Keratinocyte (primary cell): ENCODE data around the gene RNF151. TPM values are rescaled to one million over a fixed set of nuclear protein-coding genes. Genes with fewer than 3 reads are reported as not detected.

Source experiments
- DNase-seq: peaks from one replicate; pipeline ENCODE4 v3.0.0-alpha.2; 2011; ENCODE audit warnings: low read depth, missing footprints, low spot score
- FAIRE-seq: peaks from 2 replicates; lab custom pipeline; 2011; peaks lifted over from hg19 to GRCh38; lab: Jason Lieb, UNC
- H2AFZ ChIP-seq: 2 replicates; pipeline ENCODE4 v1.6.0; 2012; ENCODE audit warnings: low read length, control low read depth, inconsistent platforms; ENCODE audit not compliant: control insufficient read depth
- H3K27ac ChIP-seq: 2 replicates; pipeline ENCODE4 v1.5.1; 2011; ENCODE audit warnings: low read length; ENCODE audit not compliant: control insufficient read depth, insufficient read depth
- H3K27me3 ChIP-seq: 3 replicates; pipeline ENCODE4 v1.6.0; 2011; ENCODE audit warnings: low read length; ENCODE audit not compliant: control insufficient read depth, insufficient read depth; ENCODE audit errors: extremely low read depth
- H3K36me3 ChIP-seq, 2 experiments: 2 replicates in 1 of 2; 3 replicates in 1 of 2; pipeline ENCODE4 v1.5.1; 2011; ENCODE audit warnings: low read length in 2 of 2, mild to moderate bottlenecking in 1 of 2; ENCODE audit not compliant: control insufficient read depth in 2 of 2, insufficient read depth in 2 of 2; ENCODE audit errors: extremely low read depth in 1 of 2
- H3K4me1 ChIP-seq: 3 replicates; pipeline ENCODE4 v1.5.1; 2011; ENCODE audit warnings: low read length; ENCODE audit not compliant: control insufficient read depth, insufficient read depth; ENCODE audit errors: extremely low read depth
- H3K4me2 ChIP-seq: 3 replicates; pipeline ENCODE4 v1.6.0; 2011; ENCODE audit warnings: low read depth, low read length; ENCODE audit not compliant: control insufficient read depth, insufficient read depth; ENCODE audit errors: extremely low read depth
- H3K4me3 ChIP-seq, 3 experiments: fragments of 200-600 bp in 1 of 3; sonication (generic) in 1 of 3; 2 replicates in 2 of 3; 3 replicates in 1 of 3; pipeline ENCODE4 v1.5.1; 2011 to 2016; ENCODE audit warnings: low read length in 3 of 3, mild to moderate bottlenecking in 3 of 3, control low read depth in 2 of 3, inconsistent platforms in 1 of 3, low read depth in 1 of 3, mixed read lengths in 1 of 3, mixed run types in 1 of 3, moderate library complexity in 1 of 3; ENCODE audit not compliant: control insufficient read depth in 2 of 3, insufficient read depth in 2 of 3; ENCODE audit errors: extremely low read depth in 1 of 3
- H3K79me2 ChIP-seq: 2 replicates; pipeline ENCODE4 v1.6.0; 2012; ENCODE audit warnings: low read length; ENCODE audit not compliant: control insufficient read depth, insufficient read depth
- H3K9ac ChIP-seq: 3 replicates; pipeline ENCODE4 v1.6.0; 2011; ENCODE audit warnings: low read length; ENCODE audit not compliant: control insufficient read depth, insufficient read depth; ENCODE audit errors: extremely low read depth
- H3K9me1 ChIP-seq: 3 replicates; pipeline ENCODE4 v1.6.0; 2011; ENCODE audit warnings: low read length; ENCODE audit not compliant: control insufficient read depth, insufficient read depth; ENCODE audit errors: extremely low read depth
- H3K9me3 ChIP-seq: 2 replicates; pipeline ENCODE4 v1.5.1; 2012; ENCODE audit warnings: low read depth, low read length; ENCODE audit not compliant: control insufficient read depth
- H4K20me1 ChIP-seq: 3 replicates; pipeline ENCODE4 v1.6.0; 2011; ENCODE audit warnings: low read length; ENCODE audit not compliant: control insufficient read depth, insufficient read depth; ENCODE audit errors: extremely low read depth
- EZH2 ChIP-seq: IDR thresholded peaks from one replicate; pipeline ENCODE4 v1.6.1; 2012; ENCODE audit warnings: inconsistent platforms, mild to moderate bottlenecking, low read length, moderate library complexity
- dilution Hi-C: fragments of 300-500 bp; cut with MboI; formaldehyde crosslinking; loops from one replicate; pipeline ENCODE4 v1.7.0; 2020; ENCODE audit warnings: low sequenced_read_pairs; ENCODE audit not compliant: extremely low pct_ligation_motif_present
- polyA plus RNA-seq, 5 experiments: library from polyadenylated mRNA; depleted of rRNA in 3 of 5; stranded (reverse) in 3 of 5; stranded (forward) in 1 of 5; unstranded in 1 of 5; fragments of >200 nt; gene quantifications; 1 replicate in 1 of 5; 2 replicates in 3 of 5; 3 replicates in 1 of 5; pipeline versions ENCODE4 v1.2.1 to v1.2.3, GENCODE V29; 2011 to 2012; ENCODE audit warnings: missing spikeins in 2 of 5, low read depth in 1 of 5, low replicate concordance in 1 of 5
- TF ChIP-seq, protein P1 (sequence below), 3 experiments: IDR thresholded peaks in 1 of 3; conservative IDR thresholded peaks in 1 of 3; optimal IDR thresholded peaks in 1 of 3; 2 replicates in 2 of 3; 3 replicates in 1 of 3; pipeline versions ENCODE3 to v1.5.1; 2011; ENCODE audit warnings: low read length in 3 of 3, mild to moderate bottlenecking in 3 of 3, moderate library complexity in 2 of 3, control low read depth in 1 of 3, inconsistent platforms in 1 of 3; ENCODE audit not compliant: insufficient read depth in 2 of 3; ENCODE audit errors: extremely low read depth in 1 of 3

The RNF151 gene
- polyA plus RNA-seq, 1 donor (not counting 4 experiments of a cell fraction or from before 2014, with no cell fraction given): not detected

DNA sequence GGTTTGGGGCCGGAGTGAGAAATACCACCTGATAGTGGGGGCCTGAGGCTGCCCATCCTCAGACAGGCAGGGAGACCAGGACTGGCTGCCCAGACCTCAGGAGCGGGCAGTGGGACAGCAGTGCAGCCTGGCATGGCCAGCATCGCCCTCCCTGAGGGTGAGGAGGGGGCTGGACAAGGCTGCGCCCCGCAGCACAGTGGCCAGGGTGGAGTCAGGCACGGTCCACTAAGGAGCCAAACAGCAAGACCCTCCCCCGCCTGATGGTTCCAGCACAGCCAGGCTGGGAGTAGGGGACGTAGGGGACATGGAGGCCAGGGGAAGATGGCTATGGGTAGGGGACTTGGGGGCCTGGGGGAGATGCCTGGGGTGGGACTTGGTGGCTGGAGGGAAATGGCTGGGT lies 39.7 kb downstream of the RNF151 start:
- H3K4me1 ChIP-seq: peaks cover 36% of the 10 kb centered on the region
- no peak overlapping the region for H3K4me2 ChIP-seq
- dilution Hi-C loops: no loop called here
- H3K9me1 ChIP-seq: peaks cover 2% of the 10 kb centered on the region
- no peak overlapping the region for H3K27ac ChIP-seq
- peak overlapping the region in 1 of 3 experiments; percentile 20 for H3K4me3 ChIP-seq
- no peak overlapping the region for H2AFZ ChIP-seq
- H3K9ac ChIP-seq: no peak overlapping the region
- no peak for FAIRE-seq
- peaks cover 16 to 61% of the 10 kb centered on the region in 2 experiments for H3K36me3 ChIP-seq
- DNase-seq: no peak
- TF ChIP-seq, protein P1, sequence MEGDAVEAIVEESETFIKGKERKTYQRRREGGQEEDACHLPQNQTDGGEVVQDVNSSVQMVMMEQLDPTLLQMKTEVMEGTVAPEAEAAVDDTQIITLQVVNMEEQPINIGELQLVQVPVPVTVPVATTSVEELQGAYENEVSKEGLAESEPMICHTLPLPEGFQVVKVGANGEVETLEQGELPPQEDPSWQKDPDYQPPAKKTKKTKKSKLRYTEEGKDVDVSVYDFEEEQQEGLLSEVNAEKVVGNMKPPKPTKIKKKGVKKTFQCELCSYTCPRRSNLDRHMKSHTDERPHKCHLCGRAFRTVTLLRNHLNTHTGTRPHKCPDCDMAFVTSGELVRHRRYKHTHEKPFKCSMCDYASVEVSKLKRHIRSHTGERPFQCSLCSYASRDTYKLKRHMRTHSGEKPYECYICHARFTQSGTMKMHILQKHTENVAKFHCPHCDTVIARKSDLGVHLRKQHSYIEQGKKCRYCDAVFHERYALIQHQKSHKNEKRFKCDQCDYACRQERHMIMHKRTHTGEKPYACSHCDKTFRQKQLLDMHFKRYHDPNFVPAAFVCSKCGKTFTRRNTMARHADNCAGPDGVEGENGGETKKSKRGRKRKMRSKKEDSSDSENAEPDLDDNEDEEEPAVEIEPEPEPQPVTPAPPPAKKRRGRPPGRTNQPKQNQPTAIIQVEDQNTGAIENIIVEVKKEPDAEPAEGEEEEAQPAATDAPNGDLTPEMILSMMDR (optimal IDR thresholded peaks at IDR 0.05 in 1 of 3, IDR thresholded peaks at IDR 0.05 in 1 of 3, conservative IDR thresholded peaks at IDR 0.05 in 1 of 3; ENCODE audit: extremely low read depth in 1 of 3, insufficient read depth in 2 of 3, low read length in 3 of 3): no peak
- TF ChIP-seq EZH2: no peak
- H4K20me1 ChIP-seq: peaks cover 57% of the 10 kb centered on the region
- no peaks in the 10 kb centered on the region for H3K9me3 ChIP-seq
- no peaks in the 10 kb centered on the region for H3K27me3 ChIP-seq
- peaks cover 87% of the 10 kb centered on the region for H3K79me2 ChIP-seq

DNA sequence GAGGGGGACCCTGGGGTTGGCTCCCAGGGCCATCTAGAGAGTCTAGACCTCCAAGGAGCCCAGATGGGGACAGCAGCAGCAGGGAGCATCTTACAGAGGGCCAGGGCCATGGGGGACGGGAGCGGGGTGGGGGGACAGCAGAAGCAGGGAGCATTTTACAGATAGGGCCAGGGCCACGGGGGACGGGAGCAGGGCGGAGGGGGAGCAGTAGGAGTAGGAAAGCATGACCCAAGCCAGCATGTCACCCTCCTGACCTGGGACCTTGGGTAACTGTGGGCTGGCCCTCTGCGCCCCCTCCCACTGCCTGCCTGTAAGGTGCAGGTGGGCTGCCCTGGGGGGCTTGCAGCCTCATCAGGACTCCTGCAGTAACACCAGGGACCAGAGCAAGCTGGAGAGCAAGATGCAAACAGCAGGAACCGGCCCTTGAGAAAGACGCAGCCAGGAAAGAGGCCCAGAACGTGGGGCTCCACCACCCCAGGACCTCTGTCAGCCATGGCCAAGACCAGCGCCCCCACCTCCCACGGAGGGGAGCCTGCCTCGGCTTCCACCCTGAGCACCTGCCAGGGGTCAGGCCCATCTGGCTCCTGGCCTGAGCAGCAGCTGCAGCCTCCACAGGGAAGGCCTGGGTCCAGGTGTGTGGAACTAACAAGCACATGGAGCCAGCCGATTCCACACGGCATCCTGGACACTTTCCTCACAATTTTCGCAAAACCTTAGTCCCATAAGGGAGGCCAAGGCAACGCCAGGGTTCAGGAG lies 40.6 kb downstream of the RNF151 start:
- Histone ChIP-seq H3K4me1 (peaks cover 36% of the 10 kb centered on the region), H3K27me3 (no peaks in the 10 kb centered on the region), H4K20me1 (peaks cover 49% of the 10 kb centered on the region), H3K9me1 (peaks cover 2% of the 10 kb centered on the region), H3K9ac (peak overlapping the region; percentile 85), H3K79me2 (peaks cover 79% of the 10 kb centered on the region), H3K4me3 (peak overlapping the region; percentile 71 to 98 (median 92)), H3K4me2 (peak overlapping the region; percentile 89), H3K27ac (peak overlapping the region; percentile 81), H3K9me3 (no peaks in the 10 kb centered on the region), H3K36me3 (peaks cover 10 to 51% of the 10 kb centered on the region in 2 experiments), H2AFZ (no peak overlapping the region)
- FAIRE-seq (no peak), DNase-seq (no peak)
- dilution Hi-C loops: no loop called here
- TF ChIP-seq, protein P1 (optimal IDR thresholded peaks at IDR 0.05 in 1 of 3, IDR thresholded peaks at IDR 0.05 in 1 of 3, conservative IDR thresholded peaks at IDR 0.05 in 1 of 3; ENCODE audit: extremely low read depth in 1 of 3, insufficient read depth in 2 of 3, low read length in 3 of 3): no peak
- TF ChIP-seq EZH2: no peak
